ENCODE results near the gene YWHAG. TPM values are rescaled to one million over a fixed set of nuclear protein-coding genes. Genes with fewer than 3 reads are reported as not detected.
A peak's percentile ranks its signal among the peaks of the same experiment; 100 is the strongest.

Gene YWHAG
- polyA plus RNA-seq, 1 of the 3 experiments (the other 2 are of a cell fraction), result 60.4 TPM

- TF ChIP-seq, protein P1, sequence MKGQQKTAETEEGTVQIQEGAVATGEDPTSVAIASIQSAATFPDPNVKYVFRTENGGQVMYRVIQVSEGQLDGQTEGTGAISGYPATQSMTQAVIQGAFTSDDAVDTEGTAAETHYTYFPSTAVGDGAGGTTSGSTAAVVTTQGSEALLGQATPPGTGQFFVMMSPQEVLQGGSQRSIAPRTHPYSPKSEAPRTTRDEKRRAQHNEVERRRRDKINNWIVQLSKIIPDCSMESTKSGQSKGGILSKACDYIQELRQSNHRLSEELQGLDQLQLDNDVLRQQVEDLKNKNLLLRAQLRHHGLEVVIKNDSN (IDR thresholded peaks at IDR 0.05; ENCODE audit: borderline replicate concordance, low read depth), result no peak
- TF ChIP-seq TEAD4 (IDR thresholded peaks at IDR 0.05; ENCODE audit: borderline replicate concordance, insufficient read depth), result no peak
- no peak for TF ChIP-seq SMC3 (IDR thresholded peaks at IDR 0.05; ENCODE audit: low read depth, low read length)
- no peak for TF ChIP-seq EP300 (IDR thresholded peaks at IDR 0.05; ENCODE audit: borderline replicate concordance in 1 of 2, low read depth in 1 of 2, low read length in 1 of 2)
- TF ChIP-seq FOXJ3 (CRISPR knock-in tag; IDR thresholded peaks at IDR 0.05), result no peak
These were observed 1.3 kb upstream of the YWHAG start (continued) for GRCh38 chr7:76359978-76360638.

DNA sequence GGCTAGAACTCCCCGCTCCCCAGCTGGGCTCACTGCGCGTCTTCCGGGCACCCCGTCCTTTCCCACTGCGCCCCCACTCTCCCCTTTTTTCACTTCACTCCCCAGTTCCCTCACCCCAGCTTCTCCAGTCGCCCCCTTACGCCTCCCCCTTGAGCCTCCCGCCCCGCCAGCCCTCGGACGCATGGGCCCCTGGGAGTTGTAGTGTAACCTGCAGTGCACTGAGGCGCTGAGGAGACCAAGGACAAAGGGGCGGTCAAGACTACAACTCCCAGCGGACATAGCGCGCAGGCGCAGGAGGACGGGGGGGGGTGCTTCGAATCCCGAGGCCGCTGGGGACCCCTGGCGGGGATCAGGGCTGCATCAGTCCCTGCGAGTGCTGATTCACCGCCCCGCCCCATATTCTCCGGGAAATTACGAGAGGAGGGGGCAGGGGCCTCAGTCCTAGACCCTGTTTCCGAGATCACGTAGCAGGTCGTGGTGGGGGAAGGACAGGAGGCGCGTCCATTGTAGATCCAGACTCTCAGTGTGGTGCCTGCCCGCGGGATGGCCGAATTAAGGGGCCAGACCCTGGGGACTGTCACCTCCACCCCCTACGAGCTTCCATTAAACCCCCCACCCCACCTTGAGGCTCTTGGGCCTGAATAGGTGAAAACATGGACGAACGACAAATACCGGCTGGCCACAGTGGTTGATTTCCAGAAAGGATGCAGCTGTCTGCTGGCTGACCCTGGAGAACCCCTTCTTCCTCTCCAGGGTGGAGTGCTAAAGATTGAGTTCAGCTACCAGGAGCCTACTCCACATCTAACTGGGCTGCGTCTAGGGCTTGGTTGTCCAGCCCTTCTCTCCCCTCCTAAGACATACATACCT lies 553 bp upstream of the YWHAG start:
- CTCF ChIA-PET, result interaction anchor here (0.6 to 3.4 kb wide), 25 partner anchors 9 to 224 kb away, joined by 3 to 32 read pairs (median 4); partner anchors contain the start of gene HSPB1
- peak overlapping the region; percentile 92 for H2AFZ ChIP-seq (ENCODE audit: low read depth)
- peaks cover 27 to 29% of the 10 kb centered on the region in 2 experiments for H3K36me3 ChIP-seq (replicated peaks in 1 of 2; ENCODE audit: control insufficient read depth in 1 of 2, insufficient read depth in 2 of 2, low read length in 1 of 2)
- peak overlapping the region; percentile 92 to 96 for H3K27ac ChIP-seq (ENCODE audit: low read depth in 2 of 2, low read length in 1 of 2)
- peak; percentile 98 for DNase-seq
- H3K4me1 ChIP-seq (ENCODE audit: control insufficient read depth in 1 of 2, insufficient read depth in 2 of 2, low read depth in 1 of 2, low read length in 1 of 2), result peaks cover 17 to 27% of the 10 kb centered on the region in 2 experiments
- H3K4me2 ChIP-seq, result peak overlapping the region; percentile 80
- no peaks in the 10 kb centered on the region for H3K9me2 ChIP-seq
- H3K79me2 ChIP-seq (ENCODE audit: insufficient read depth), result peaks cover 44% of the 10 kb centered on the region
- peaks cover 36% of the 10 kb centered on the region for H4K20me1 ChIP-seq (ENCODE audit: insufficient read depth)
- H3K4me3 ChIP-seq (ENCODE audit: low read depth in 2 of 2, low read length in 1 of 2), result peak overlapping the region; percentile 82 to 88
- H3F3A ChIP-seq (replicated peaks; ENCODE audit: insufficient read depth), result peaks cover 25% of the 10 kb centered on the region
- peak overlapping the region; percentile 93 for H3K9ac ChIP-seq
- H3K27me3 ChIP-seq (ENCODE audit: insufficient read depth), result no peaks in the 10 kb centered on the region
- no peaks in the 10 kb centered on the region for H3K9me3 ChIP-seq
- WGBS (ENCODE audit: low lambda C conversion rate), result 5% methylated on average over 24 of the region's 41 CpGs
- POLR2A ChIA-PET, result interaction anchor here (0.6 to 3.1 kb wide), 16 partner anchors 10 to 1056 kb away, joined by 3 to 24 read pairs (median 3); no protein-coding TSS in a partner anchor
- TF ChIP-seq JUND (IDR thresholded peaks at IDR 0.05) (peak; percentile 51; the same call in 1 of the 2 replicates), MXI1 (IDR thresholded peaks at IDR 0.05; ENCODE audit: low read depth, low read length) (no peak), POLR2AphosphoS5 (IDR thresholded peaks at IDR 0.05; ENCODE audit: low read depth, low read length) (peak; percentile 77), NRF1 (IDR thresholded peaks at IDR 0.05; ENCODE audit: low read depth, low read length) (peak; percentile 87), ZBTB33 (IDR thresholded peaks at IDR 0.05; ENCODE audit: borderline replicate concordance, low read depth) (no peak), RCOR1 (IDR thresholded peaks at IDR 0.05; ENCODE audit: low read length) (peak; percentile 51), ELF1 (IDR thresholded peaks at IDR 0.05) (no peak), CHD2 (IDR thresholded peaks at IDR 0.05; ENCODE audit: low read length, partially characterized antibody) (peak; percentile 96), EZH2phosphoT487 (IDR thresholded peaks at IDR 0.05; ENCODE audit: borderline replicate concordance, low read depth) (no peak), GATA2 (CRISPR knock-in tag; IDR thresholded peaks at IDR 0.05) (no peak)
- TF ChIP-seq, protein P2, sequence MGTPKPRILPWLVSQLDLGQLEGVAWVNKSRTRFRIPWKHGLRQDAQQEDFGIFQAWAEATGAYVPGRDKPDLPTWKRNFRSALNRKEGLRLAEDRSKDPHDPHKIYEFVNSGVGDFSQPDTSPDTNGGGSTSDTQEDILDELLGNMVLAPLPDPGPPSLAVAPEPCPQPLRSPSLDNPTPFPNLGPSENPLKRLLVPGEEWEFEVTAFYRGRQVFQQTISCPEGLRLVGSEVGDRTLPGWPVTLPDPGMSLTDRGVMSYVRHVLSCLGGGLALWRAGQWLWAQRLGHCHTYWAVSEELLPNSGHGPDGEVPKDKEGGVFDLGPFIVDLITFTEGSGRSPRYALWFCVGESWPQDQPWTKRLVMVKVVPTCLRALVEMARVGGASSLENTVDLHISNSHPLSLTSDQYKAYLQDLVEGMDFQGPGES (IDR thresholded peaks at IDR 0.05; ENCODE audit: low read depth, low read length), result no peak
- TF ChIP-seq, protein P3, sequence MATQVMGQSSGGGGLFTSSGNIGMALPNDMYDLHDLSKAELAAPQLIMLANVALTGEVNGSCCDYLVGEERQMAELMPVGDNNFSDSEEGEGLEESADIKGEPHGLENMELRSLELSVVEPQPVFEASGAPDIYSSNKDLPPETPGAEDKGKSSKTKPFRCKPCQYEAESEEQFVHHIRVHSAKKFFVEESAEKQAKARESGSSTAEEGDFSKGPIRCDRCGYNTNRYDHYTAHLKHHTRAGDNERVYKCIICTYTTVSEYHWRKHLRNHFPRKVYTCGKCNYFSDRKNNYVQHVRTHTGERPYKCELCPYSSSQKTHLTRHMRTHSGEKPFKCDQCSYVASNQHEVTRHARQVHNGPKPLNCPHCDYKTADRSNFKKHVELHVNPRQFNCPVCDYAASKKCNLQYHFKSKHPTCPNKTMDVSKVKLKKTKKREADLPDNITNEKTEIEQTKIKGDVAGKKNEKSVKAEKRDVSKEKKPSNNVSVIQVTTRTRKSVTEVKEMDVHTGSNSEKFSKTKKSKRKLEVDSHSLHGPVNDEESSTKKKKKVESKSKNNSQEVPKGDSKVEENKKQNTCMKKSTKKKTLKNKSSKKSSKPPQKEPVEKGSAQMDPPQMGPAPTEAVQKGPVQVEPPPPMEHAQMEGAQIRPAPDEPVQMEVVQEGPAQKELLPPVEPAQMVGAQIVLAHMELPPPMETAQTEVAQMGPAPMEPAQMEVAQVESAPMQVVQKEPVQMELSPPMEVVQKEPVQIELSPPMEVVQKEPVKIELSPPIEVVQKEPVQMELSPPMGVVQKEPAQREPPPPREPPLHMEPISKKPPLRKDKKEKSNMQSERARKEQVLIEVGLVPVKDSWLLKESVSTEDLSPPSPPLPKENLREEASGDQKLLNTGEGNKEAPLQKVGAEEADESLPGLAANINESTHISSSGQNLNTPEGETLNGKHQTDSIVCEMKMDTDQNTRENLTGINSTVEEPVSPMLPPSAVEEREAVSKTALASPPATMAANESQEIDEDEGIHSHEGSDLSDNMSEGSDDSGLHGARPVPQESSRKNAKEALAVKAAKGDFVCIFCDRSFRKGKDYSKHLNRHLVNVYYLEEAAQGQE (IDR thresholded peaks at IDR 0.05; ENCODE audit: low read depth, low read length), result no peak; the same call in 1 of the 2 replicates
- TF ChIP-seq, protein P1 (IDR thresholded peaks at IDR 0.05; ENCODE audit: borderline replicate concordance, low read depth), result no peak
- TF ChIP-seq, protein P4, sequence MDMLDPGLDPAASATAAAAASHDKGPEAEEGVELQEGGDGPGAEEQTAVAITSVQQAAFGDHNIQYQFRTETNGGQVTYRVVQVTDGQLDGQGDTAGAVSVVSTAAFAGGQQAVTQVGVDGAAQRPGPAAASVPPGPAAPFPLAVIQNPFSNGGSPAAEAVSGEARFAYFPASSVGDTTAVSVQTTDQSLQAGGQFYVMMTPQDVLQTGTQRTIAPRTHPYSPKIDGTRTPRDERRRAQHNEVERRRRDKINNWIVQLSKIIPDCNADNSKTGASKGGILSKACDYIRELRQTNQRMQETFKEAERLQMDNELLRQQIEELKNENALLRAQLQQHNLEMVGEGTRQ (IDR thresholded peaks at IDR 0.05; ENCODE audit: borderline replicate concordance, low read depth, low read length), result no peak

Data from SK-N-SH (cell line).